Mesendoderm (in vitro differentiated cells): ENCODE measurements around the gene CABLES2.

Source experiments
- DNase-seq: peaks from one replicate; pipeline ENCODE4 v3.0.0; 2013
- H2AK5ac ChIP-seq: 2 replicates; pipeline ENCODE4 v1.6.1; 2013; ENCODE audit warnings: low read length, inconsistent platforms
- H2BK120ac ChIP-seq: 2 replicates; pipeline ENCODE4 v1.6.1; 2013; ENCODE audit warnings: low read depth, mild to moderate bottlenecking, low read length, moderate library complexity, mixed read lengths
- H2BK15ac ChIP-seq: replicated peaks from 2 replicates; pipeline ENCODE4 v1.6.1; 2013; ENCODE audit warnings: low read depth, mild to moderate bottlenecking, moderate library complexity
- H2BK5ac ChIP-seq: 2 replicates; pipeline ENCODE4 v1.6.1; 2013; ENCODE audit warnings: low read length, inconsistent platforms
- H3K18ac ChIP-seq: 2 replicates; pipeline ENCODE4 v1.6.1; 2013; ENCODE audit warnings: mild to moderate bottlenecking, low read length, mixed read lengths
- H3K23ac ChIP-seq: one replicate; pipeline ENCODE4 v1.6.1; 2013; ENCODE audit warnings: low read length
- H3K27ac ChIP-seq: 2 replicates; pipeline ENCODE4 v1.5.1; 2013; ENCODE audit warnings: low read depth, mild to moderate bottlenecking, inconsistent platforms, low read length, moderate library complexity
- H3K27me3 ChIP-seq: 2 replicates; pipeline ENCODE4 v1.6.1; 2013; ENCODE audit warnings: low read length, control low read depth, mild to moderate bottlenecking, inconsistent platforms; ENCODE audit not compliant: insufficient read depth, poor library complexity
- H3K36me3 ChIP-seq: 2 replicates; pipeline ENCODE4 v1.6.1; 2013; ENCODE audit warnings: low read length, inconsistent platforms; ENCODE audit not compliant: control insufficient read depth, insufficient read depth
- H3K4ac ChIP-seq: one replicate; pipeline ENCODE4 v1.6.1; 2013; ENCODE audit warnings: low read depth, mild to moderate bottlenecking, low read length, moderate library complexity
- H3K4me1 ChIP-seq: 2 replicates; pipeline ENCODE4 v1.6.1; 2013; ENCODE audit warnings: low read depth, low read length, inconsistent platforms; ENCODE audit not compliant: control insufficient read depth
- H3K4me2 ChIP-seq: 2 replicates; pipeline ENCODE4 v1.6.1; 2013; ENCODE audit warnings: low read length
- H3K4me3 ChIP-seq: 2 replicates; pipeline ENCODE4 v1.5.1; 2013; ENCODE audit warnings: mild to moderate bottlenecking, low read length
- H3K56ac ChIP-seq: one replicate; pipeline ENCODE4 v1.6.1; 2013; ENCODE audit warnings: low read length
- H3K79me1 ChIP-seq: 2 replicates; pipeline ENCODE4 v1.6.1; 2013; ENCODE audit warnings: low read length, inconsistent platforms
- H3K79me2 ChIP-seq: 2 replicates; pipeline ENCODE4 v1.6.1; 2013; ENCODE audit warnings: mild to moderate bottlenecking, low read length; ENCODE audit not compliant: control insufficient read depth, insufficient read depth
- H3K9ac ChIP-seq: 2 replicates; pipeline ENCODE4 v1.6.1; 2013; ENCODE audit warnings: low read length, inconsistent platforms
- H4K5ac ChIP-seq: one replicate; pipeline ENCODE4 v1.6.1; 2013; ENCODE audit warnings: low read length
- H4K8ac ChIP-seq: one replicate; pipeline ENCODE4 v1.6.1; 2013; ENCODE audit warnings: low read depth, mild to moderate bottlenecking, control low read depth, low read length, moderate library complexity
- WGBS: extraction: QIAGEN DNeasy Blood & Tissue Kit; methylation state at CpG from one replicate; pipeline ENCODE4 v1.1.7; 2013; ENCODE audit warnings: low lambda C conversion rate, missing lambda C conversion rate; ENCODE audit not compliant: insufficient coverage; ENCODE audit errors: extremely low coverage; 5-methylcytosine and 5-hydroxymethylcytosine counted together

Gene CABLES2

DNA sequence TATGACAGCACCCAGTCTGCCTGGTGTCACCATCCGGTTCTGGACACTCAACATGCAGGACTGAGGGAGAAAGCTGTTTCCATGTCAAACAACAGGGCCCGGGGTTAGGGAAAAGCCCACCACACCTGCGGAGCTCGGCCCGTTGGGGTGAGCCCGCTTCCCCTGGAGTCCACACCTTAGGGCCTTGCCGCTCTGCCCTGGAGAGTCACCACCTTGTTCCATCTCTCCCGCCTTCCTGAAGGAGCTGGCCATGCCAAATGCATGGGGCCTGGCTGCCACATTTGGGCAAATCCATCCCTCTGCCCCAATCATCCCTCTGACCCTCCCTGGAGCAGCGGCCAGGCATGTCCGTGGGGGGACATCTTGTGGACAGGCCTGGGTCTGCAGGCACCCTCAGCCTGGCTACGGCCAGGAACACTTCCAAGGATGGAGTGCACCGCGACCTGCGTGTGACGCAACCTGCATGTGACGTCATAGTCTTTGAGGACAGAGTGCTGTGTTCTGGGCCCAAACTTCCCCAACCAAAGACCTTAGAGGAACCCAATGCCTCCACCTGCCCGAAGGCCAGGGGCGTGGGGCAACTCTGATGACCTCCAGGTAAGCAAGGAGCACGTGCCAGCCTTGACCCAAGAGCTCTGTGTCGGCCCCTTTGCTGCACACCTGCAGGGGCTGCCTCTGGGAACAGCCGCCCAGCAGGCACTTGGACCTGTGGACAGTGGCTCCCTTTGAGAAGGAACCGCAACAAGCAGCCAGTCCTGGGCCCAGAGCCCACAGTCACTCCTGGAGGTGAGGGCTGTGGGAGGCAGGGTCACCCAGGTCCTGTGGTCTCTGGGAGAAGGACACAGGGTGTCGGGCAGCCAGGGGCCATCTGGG, 1.7 kb downstream of the CABLES2 start:
- no peak overlapping the region for H3K23ac ChIP-seq
- H2BK15ac ChIP-seq = no peak overlapping the region
- no peak overlapping the region for H4K5ac ChIP-seq
- H2BK120ac ChIP-seq = no peak overlapping the region
- no peak overlapping the region for H2BK5ac ChIP-seq
- H2AK5ac ChIP-seq = no peak overlapping the region
- no peak overlapping the region for H4K8ac ChIP-seq
- peaks cover 3% of the 10 kb centered on the region for H3K4me1 ChIP-seq
- no peaks in the 10 kb centered on the region for H3K27me3 ChIP-seq
- H3K27ac ChIP-seq = no peak overlapping the region
- DNase-seq = peak; percentile 69
- no peak overlapping the region for H3K4me2 ChIP-seq
- H3K56ac ChIP-seq = no peak overlapping the region
- no CpG with 5 or more reads among the region's 23 CpGs for WGBS
- H3K18ac ChIP-seq = no peak overlapping the region
- H3K36me3 ChIP-seq = no peaks in the 10 kb centered on the region
- H3K4me3 ChIP-seq = no peak overlapping the region
- H3K79me2 ChIP-seq = no peaks in the 10 kb centered on the region
- no peak overlapping the region for H3K4ac ChIP-seq
- peaks cover 2% of the 10 kb centered on the region for H3K79me1 ChIP-seq
- no peak overlapping the region for H3K9ac ChIP-seq

DNA sequence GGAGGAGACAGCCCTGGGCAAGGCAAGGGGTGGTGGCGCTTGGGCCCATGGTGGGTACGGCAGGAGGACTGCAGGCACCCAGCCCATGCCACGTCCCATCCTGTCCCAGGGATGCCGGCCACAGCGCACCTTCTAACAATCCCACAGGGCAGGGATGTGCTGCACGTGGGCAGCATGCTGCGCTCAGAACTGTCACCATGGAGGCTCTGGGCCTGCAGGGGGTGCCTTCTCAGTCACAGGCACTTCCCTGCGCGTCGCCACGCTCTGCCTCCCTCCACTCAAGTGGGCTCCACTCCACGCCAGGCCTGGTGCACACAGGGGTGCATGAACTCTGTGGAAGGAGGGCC, 2.4 kb downstream of the CABLES2 start:
- H2BK5ac ChIP-seq = no peak overlapping the region
- no peak overlapping the region for H2BK15ac ChIP-seq
- no peak overlapping the region for H3K4me2 ChIP-seq
- no peak overlapping the region for H4K5ac ChIP-seq
- no peak overlapping the region for H3K4me3 ChIP-seq
- H2BK120ac ChIP-seq = no peak overlapping the region
- no peak overlapping the region for H3K18ac ChIP-seq
- H3K79me2 ChIP-seq = no peaks in the 10 kb centered on the region
- no peak overlapping the region for H3K27ac ChIP-seq
- WGBS = no CpG with 5 or more reads among the region's 12 CpGs
- H3K27me3 ChIP-seq = no peaks in the 10 kb centered on the region
- H3K36me3 ChIP-seq = no peaks in the 10 kb centered on the region
- H3K79me1 ChIP-seq = peaks cover 2% of the 10 kb centered on the region
- H3K9ac ChIP-seq = no peak overlapping the region
- no peak overlapping the region for H4K8ac ChIP-seq
- H3K56ac ChIP-seq = no peak overlapping the region
- no peak overlapping the region for H3K23ac ChIP-seq
- peaks cover 3% of the 10 kb centered on the region for H3K4me1 ChIP-seq
- H3K4ac ChIP-seq = no peak overlapping the region
- no peak overlapping the region for H2AK5ac ChIP-seq
- DNase-seq = no peak

DNA sequence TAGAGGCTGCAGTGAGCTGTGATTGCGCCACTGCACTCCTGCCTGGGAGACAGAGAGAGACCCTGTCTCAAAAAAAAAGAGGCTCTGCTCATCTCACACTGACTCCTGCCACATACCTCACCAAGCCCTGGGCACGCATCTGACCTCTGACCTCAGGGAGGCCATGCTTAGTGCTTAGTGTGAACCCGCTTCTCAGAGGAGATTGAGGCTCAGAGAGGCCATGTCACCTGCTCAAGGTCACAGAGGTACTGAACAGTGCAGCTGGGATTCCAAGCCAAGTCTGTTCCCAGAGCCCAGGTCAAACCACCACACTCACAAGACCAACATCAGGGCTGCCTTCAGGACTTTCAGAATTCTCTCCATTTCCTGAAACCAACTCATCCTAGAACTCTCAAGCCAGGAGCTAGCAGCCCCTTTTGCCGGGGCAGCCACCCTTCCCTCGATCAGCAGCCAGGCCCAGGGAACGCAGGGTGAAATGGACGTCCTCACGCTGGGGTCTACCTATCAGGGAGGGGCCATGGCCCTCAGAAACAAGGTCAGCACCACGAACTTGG, 2.9 kb downstream of the CABLES2 start:
- H3K27ac ChIP-seq = no peak overlapping the region
- H3K36me3 ChIP-seq = no peaks in the 10 kb centered on the region
- no peak overlapping the region for H4K5ac ChIP-seq
- no peak overlapping the region for H2BK5ac ChIP-seq
- no peak overlapping the region for H3K23ac ChIP-seq
- H2BK15ac ChIP-seq = no peak overlapping the region
- no peak overlapping the region for H2AK5ac ChIP-seq
- no peak overlapping the region for H3K18ac ChIP-seq
- no peaks in the 10 kb centered on the region for H3K79me2 ChIP-seq
- peaks cover 3% of the 10 kb centered on the region for H3K4me1 ChIP-seq
- no peaks in the 10 kb centered on the region for H3K27me3 ChIP-seq
- no CpG with 5 or more reads among the region's 9 CpGs for WGBS
- no peak for DNase-seq
- no peak overlapping the region for H3K56ac ChIP-seq
- no peak overlapping the region for H2BK120ac ChIP-seq
- no peak overlapping the region for H3K4me3 ChIP-seq
- H3K4me2 ChIP-seq = no peak overlapping the region
- no peak overlapping the region for H3K9ac ChIP-seq
- H3K4ac ChIP-seq = no peak overlapping the region
- H4K8ac ChIP-seq = no peak overlapping the region
- peaks cover 2% of the 10 kb centered on the region for H3K79me1 ChIP-seq

DNA sequence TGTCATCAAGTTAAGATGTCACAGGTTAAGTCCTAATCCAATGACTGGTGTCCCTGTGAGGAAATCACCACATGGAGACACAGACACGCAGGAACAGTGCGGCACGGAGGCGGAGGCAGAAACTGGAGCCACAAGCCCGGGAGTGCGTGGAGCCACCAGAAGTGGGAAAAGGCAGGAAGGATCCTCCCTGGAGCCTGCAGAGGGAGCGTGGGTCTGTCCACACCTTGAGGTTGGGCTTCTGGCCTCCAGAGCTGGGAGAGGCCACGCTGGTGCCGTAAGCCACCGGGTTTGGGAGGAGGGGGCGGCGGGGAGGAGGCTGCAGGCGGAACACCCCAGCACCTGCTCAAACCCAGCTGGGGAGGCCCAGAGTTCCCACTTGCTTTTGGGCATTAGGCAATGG, 3.8 kb downstream of the CABLES2 start:
- Histone ChIP-seq H3K23ac (no peak overlapping the region), H2BK15ac (no peak overlapping the region), H3K56ac (no peak overlapping the region), H3K4ac (no peak overlapping the region), H4K8ac (no peak overlapping the region), H3K18ac (no peak overlapping the region), H3K27me3 (no peaks in the 10 kb centered on the region), H2BK120ac (no peak overlapping the region), H3K4me2 (no peak overlapping the region), H3K4me3 (no peak overlapping the region), H2BK5ac (no peak overlapping the region), H3K79me2 (no peaks in the 10 kb centered on the region), H3K36me3 (no peaks in the 10 kb centered on the region), H2AK5ac (no peak overlapping the region), H3K4me1 (peaks cover 3% of the 10 kb centered on the region), H3K79me1 (peaks cover 2% of the 10 kb centered on the region), H4K5ac (no peak overlapping the region), H3K9ac (no peak overlapping the region), H3K27ac (no peak overlapping the region)
- no peak for DNase-seq
- no CpG with 5 or more reads among the region's 13 CpGs for WGBS

DNA sequence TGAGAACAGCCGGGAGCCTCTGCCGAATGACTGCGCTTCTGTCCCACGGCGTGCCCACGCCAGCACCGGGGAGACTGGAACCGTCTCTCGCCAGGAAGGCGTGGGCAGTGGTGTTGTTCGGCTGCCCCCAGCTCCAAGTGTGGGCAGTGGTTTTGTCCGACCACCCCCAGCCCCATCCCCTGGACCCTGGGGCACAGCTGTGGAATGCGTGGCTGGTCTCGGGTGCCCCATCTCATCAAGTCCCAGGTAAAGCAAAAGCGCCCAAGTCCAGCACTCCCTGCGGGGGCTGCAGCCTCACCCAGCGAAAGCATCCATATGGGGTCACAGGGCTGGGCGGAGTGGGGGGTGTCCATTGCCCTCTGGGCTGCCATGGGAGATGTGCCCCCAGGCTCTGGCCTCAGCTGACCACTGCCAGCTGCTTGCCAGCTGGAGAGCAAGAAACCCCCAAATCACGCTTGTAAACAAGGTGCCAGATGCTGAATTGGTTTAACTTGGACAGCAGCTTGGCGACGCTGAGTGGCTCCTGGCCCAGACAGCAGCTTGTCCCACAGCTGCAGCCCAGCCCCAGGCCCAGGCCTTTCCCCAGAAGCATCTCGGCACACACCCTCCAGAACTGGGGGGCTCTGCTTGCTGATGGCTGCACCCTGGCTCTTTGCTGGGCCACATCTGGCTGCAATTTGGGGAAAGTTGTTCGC, 4.5 kb downstream of the CABLES2 start:
- no peaks in the 10 kb centered on the region for H3K27me3 ChIP-seq
- no peak overlapping the region for H4K8ac ChIP-seq
- H3K79me1 ChIP-seq = peaks cover 2% of the 10 kb centered on the region
- DNase-seq = no peak
- H2BK120ac ChIP-seq = no peak overlapping the region
- H3K4ac ChIP-seq = no peak overlapping the region
- no peak overlapping the region for H3K9ac ChIP-seq
- no peak overlapping the region for H4K5ac ChIP-seq
- H3K4me1 ChIP-seq = peaks cover 3% of the 10 kb centered on the region
- H3K36me3 ChIP-seq = no peaks in the 10 kb centered on the region
- no peak overlapping the region for H3K56ac ChIP-seq
- no peak overlapping the region for H3K4me3 ChIP-seq
- WGBS = no CpG with 5 or more reads among the region's 23 CpGs
- H2AK5ac ChIP-seq = no peak overlapping the region
- no peak overlapping the region for H2BK5ac ChIP-seq
- H3K18ac ChIP-seq = no peak overlapping the region
- H2BK15ac ChIP-seq = no peak overlapping the region
- H3K79me2 ChIP-seq = no peaks in the 10 kb centered on the region
- no peak overlapping the region for H3K4me2 ChIP-seq
- no peak overlapping the region for H3K27ac ChIP-seq
- no peak overlapping the region for H3K23ac ChIP-seq
